GM10248 (cell line): Measurements from ENCODE around the gene C13orf46.

Experiments
- CTCF ChIA-PET: fragments of 300-600 bp; sonication (Branson Sonifier 250); formaldehyde crosslinking; extraction: SDS; loops from one replicate; lab custom pipeline; 2021; ENCODE audit warnings: antibody characterized with exemption; lab: Yijun Ruan, JAX
- POLR2A ChIA-PET: fragments of 350-650 bp; sonication (Branson Sonifier 250); formaldehyde crosslinking; extraction: SDS; loops from one replicate; lab custom pipeline; 2020; ENCODE audit warnings: antibody characterized with exemption; lab: Yijun Ruan, JAX
- DNase-seq: peaks from one replicate; pipeline ENCODE4 v3.0.0; 2012; ENCODE audit errors: extremely low spot score
- CTCF ChIP-seq: IDR thresholded peaks from 2 replicates; pipeline ENCODE4 v1.5.1; 2012; ENCODE audit warnings: mild to moderate bottlenecking, low read depth; ENCODE audit errors: extremely low read depth, missing control alignments, control extremely low read depth

C13orf46 gene

GRCh38 chr13:113935001-113935844, 38.7 kb downstream of the C13orf46 start:
- no peak for DNase-seq
- CTCF ChIA-PET = no interaction called here

GRCh38 chr13:113934576-113934975, 39.3 kb downstream of the C13orf46 start:
- DNase-seq = no peak
- no peak for TF ChIP-seq CTCF
- ChIA-PET CTCF (no interaction called here), POLR2A (no interaction called here)

More at GRCh38 chr13:113935001-113935844, 38.7 kb downstream of the C13orf46 start:
- POLR2A ChIA-PET = no interaction called here
- TF ChIP-seq CTCF = no peak

- ChIA-PET CTCF (interaction anchor here (0.8 to 1.1 kb wide), 2 partner anchors 10 to 130 kb away, joined by 3 to 4 read pairs; no protein-coding TSS in a partner anchor), POLR2A (no interaction called here)
- no peak for TF ChIP-seq CTCF
- no peak for DNase-seq
Measured at GRCh38 chr13:113933901-113934300, 40.0 kb downstream of the C13orf46 start.

GRCh38 chr13:113931841-113932459, 41.9 kb downstream of the C13orf46 start:
- ChIA-PET CTCF (interaction anchor here (0.9 kb wide), 1 partner anchor 28 kb away, joined by 3 read pairs; no protein-coding TSS in a partner anchor), POLR2A (no interaction called here)
- TF ChIP-seq CTCF = no peak
- DNase-seq = no peak

GRCh38 chr13:113930671-113931637, 42.9 kb downstream of the C13orf46 start:
- POLR2A ChIA-PET = no interaction called here
- CTCF ChIA-PET = no interaction called here
- DNase-seq = peak; percentile 66
- no peak for TF ChIP-seq CTCF
